Dendritic cell treated with granulocyte-macrophage colony-stimulating factor and Interleukin-4, amounts not matched to agents 40 ng/mL and 50 ng/mL, for 4 days (primary cell): ENCODE measurements around the gene PPM1L.
"Not testable (repeated sequence)": the region's sequence is repeated elsewhere in the genome, so short reads cannot be mapped to it uniquely, and the experiment has no call there.

ENCODE experiments used
- H3K27ac Mint-ChIP-seq: one replicate; pipeline ENCODE4 v1.8.0; 2022; ENCODE audit warnings: mild to moderate bottlenecking, mixed read lengths
- H3K27me3 Mint-ChIP-seq: one replicate; pipeline ENCODE4 v1.8.0; 2022; ENCODE audit warnings: mild to moderate bottlenecking, mixed read lengths
- H3K36me3 Mint-ChIP-seq: one replicate; pipeline ENCODE4 v1.8.0; 2022; ENCODE audit warnings: low read depth, mixed read lengths
- H3K4me1 Mint-ChIP-seq: one replicate; pipeline ENCODE4 v1.8.0; 2022; ENCODE audit warnings: low read depth, mixed read lengths
- H3K4me3 Mint-ChIP-seq: one replicate; pipeline ENCODE4 v1.8.0; 2022; ENCODE audit warnings: mild to moderate bottlenecking, moderate library complexity, mixed read lengths
- H3K9me3 Mint-ChIP-seq: one replicate; pipeline ENCODE4 v1.8.0; 2022; ENCODE audit warnings: mixed read lengths
- intact Hi-C: fragments of 100-400 bp; cut with micrococcal nuclease; formaldehyde crosslinking; loops from one replicate; pipeline ENCODE4 v1.15.0; 2022

The PPM1L gene

GRCh38 chr3:160987982-160988964 is 232.2 kb downstream of the PPM1L start:
- intact Hi-C loops = no loop called here
- Mint-ChIP-seq H3K36me3 (peaks cover 32% of the 10 kb centered on the region), H3K27me3 (no peaks in the 10 kb centered on the region), H3K4me3 (no peak overlapping the region), H3K27ac (no peak overlapping the region), H3K9me3 (peaks cover 17% of the 10 kb centered on the region), H3K4me1 (peaks cover 8% of the 10 kb centered on the region)

GRCh38 chr3:160990446-160990845 is 234.4 kb downstream of the PPM1L start:
- no peak overlapping the region for H3K4me3 Mint-ChIP-seq

GRCh38 chr3:160992712-160993111 is 236.7 kb downstream of the PPM1L start:
- Mint-ChIP-seq H3K9me3 (peaks cover 5% of the 10 kb centered on the region), H3K27ac (no peak overlapping the region), H3K4me3 (no peak overlapping the region), H3K4me1 (peaks cover 11% of the 10 kb centered on the region), H3K27me3 (no peaks in the 10 kb centered on the region), H3K36me3 (peaks cover 36% of the 10 kb centered on the region)
- intact Hi-C loops = no loop called here

More at GRCh38 chr3:160990446-160990845, 234.4 kb downstream of the PPM1L start:
- Mint-ChIP-seq H3K27me3 (no peaks in the 10 kb centered on the region), H3K36me3 (peaks cover 33% of the 10 kb centered on the region), H3K9me3 (peaks cover 9% of the 10 kb centered on the region), H3K27ac (no peak overlapping the region), H3K4me1 (peaks cover 8% of the 10 kb centered on the region)
- intact Hi-C loops = no loop called here

DNA sequence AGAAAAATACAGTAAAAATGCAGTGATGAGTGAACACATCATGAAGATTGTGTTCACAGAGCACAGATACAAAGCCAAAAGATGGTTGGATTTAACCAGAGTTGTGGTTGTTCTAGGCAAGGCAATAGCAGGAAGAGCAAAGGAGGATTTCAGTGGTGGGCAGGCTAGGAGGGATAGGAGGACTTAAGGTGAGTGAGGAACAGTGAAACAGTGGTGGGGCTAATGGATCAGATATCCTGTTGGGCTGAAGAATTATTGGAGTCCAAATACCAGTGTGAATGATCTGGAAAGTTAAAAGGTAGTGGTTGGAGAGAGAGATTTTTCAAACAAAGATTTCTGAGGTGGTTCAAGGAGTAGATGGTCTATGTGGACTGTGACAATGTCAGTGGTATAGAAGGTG is 240.8 kb downstream of the PPM1L start:
- Mint-ChIP-seq H3K27me3 (no peaks in the 10 kb centered on the region), H3K4me3 (no peak overlapping the region), H3K4me1 (peaks cover 5% of the 10 kb centered on the region), H3K27ac (no peak overlapping the region), H3K36me3 (peaks cover 43% of the 10 kb centered on the region), H3K9me3 (no peaks in the 10 kb centered on the region)
- intact Hi-C loops = no loop called here

DNA sequence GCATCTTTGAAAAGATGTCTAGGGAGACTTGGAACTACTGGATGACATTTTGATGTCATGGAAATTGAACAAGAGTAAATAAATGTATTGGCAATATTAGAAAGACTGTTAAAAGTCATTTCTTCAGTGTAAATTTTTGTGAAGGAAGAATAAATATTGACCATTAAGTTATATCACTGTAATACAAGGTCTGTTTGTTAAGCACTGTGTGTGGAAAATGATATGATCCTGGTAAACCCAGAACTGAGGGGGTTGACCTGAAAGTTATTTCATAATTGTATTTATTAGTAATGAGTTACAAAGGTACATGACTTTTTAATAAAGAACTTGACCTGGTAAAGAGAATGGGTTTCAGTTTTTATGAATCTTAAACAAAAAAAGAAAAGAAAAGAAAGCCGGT is 242.6 kb downstream of the PPM1L start:
- Mint-ChIP-seq H3K4me3 (no peak overlapping the region), H3K4me1 (peaks cover 5% of the 10 kb centered on the region), H3K9me3 (no peaks in the 10 kb centered on the region), H3K27ac (no peak overlapping the region), H3K36me3 (peaks cover 32% of the 10 kb centered on the region), H3K27me3 (no peaks in the 10 kb centered on the region)
- intact Hi-C loops = no loop called here

- Mint-ChIP-seq H3K27ac (no peak overlapping the region), H3K27me3 (no peaks in the 10 kb centered on the region), H3K9me3 (no peaks in the 10 kb centered on the region), H3K36me3 (peaks cover 27% of the 10 kb centered on the region), H3K4me1 (peaks cover 5% of the 10 kb centered on the region), H3K4me3 (no peak overlapping the region)
- intact Hi-C loops = no loop called here
These were observed 243.2 kb downstream of the PPM1L start for GRCh38 chr3:160999274-160999673.

DNA sequence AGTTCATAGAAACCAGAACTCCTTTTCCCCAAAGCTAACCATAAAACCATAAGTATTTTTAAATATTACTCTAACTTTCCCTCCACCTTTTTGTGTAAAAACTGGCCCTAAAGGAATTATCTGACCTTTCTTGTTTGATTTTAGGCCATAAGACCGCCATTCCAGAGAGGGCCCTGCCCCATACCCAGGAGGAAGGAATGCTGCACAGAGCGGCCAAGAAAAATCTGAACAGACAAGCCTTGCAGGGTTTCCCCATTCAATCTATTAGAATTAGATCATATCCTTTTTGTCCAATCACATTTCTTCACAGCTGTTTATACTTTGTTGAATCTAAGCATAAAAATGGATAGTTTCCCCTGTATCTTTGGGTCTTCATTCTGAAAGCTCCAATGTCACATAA is 252.1 kb downstream of the PPM1L start:
- Mint-ChIP-seq H3K36me3 (peaks cover 33% of the 10 kb centered on the region), H3K27ac (no peak overlapping the region), H3K27me3 (no peaks in the 10 kb centered on the region), H3K4me3 (no peak overlapping the region), H3K9me3 (no peaks in the 10 kb centered on the region), H3K4me1 (peaks cover 7% of the 10 kb centered on the region)
- intact Hi-C loops = no loop called here

GRCh38 chr3:161010151-161010550 is 254.1 kb downstream of the PPM1L start:
- H3K4me1 Mint-ChIP-seq, H3K4me3 Mint-ChIP-seq, H3K27ac Mint-ChIP-seq, intact Hi-C loops, H3K27me3 Mint-ChIP-seq, H3K9me3 Mint-ChIP-seq: not testable (repeated sequence)
- H3K36me3 Mint-ChIP-seq = peaks cover 38% of the 10 kb centered on the region

- H3K4me3 Mint-ChIP-seq = no peak overlapping the region
- intact Hi-C loops = no loop called here
- H3K4me1 Mint-ChIP-seq = peaks cover 13% of the 10 kb centered on the region
- no peak overlapping the region for H3K27ac Mint-ChIP-seq
- peaks cover 9% of the 10 kb centered on the region for H3K9me3 Mint-ChIP-seq
- peaks cover 21% of the 10 kb centered on the region for H3K36me3 Mint-ChIP-seq
- no peaks in the 10 kb centered on the region for H3K27me3 Mint-ChIP-seq
These were observed 259.1 kb downstream of the PPM1L start for GRCh38 chr3:161014843-161015749.

DNA sequence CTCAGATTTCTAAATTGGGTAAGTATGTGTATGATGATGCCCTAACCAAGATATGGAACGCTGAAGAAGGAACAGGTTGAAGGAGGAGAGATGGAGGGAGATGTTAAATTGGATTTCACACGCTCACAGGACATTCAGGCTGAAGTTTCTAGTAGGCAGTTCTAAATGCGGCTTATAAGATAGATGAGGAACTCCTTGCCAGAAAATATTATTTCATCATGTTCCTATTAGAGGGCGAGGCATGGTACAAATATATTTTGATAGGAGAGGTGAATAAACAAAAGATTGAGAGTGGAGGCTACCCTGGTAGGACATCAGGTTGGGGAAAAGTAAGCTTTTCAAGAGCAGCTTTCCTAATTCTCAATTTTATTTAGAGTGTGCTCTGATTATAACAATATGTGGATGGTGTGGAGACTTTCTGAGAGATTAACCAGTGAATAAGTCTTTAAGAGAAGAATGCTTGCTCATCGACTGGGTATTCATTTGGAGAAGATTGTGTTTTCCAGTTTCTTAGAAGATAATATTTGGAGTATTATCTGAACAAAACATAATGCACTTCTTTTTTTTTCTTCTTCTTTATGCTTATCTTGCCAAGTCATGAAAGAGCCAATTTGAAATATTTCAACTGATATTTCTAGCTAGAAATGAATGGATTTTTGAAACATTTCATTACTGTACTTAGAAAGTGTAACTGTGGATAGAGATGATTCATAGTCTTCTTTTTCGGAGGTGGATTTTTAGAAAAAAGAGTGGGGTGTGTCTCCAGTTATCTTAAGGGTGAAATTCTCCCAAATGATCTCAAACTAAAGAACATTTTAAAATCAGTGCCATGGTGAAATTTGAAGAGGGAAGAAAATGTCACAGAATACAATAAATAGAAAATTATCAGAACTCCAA is 260.6 kb downstream of the PPM1L start:
- H3K9me3 Mint-ChIP-seq = peaks cover 22% of the 10 kb centered on the region
- no peak overlapping the region for H3K4me3 Mint-ChIP-seq
- no peak overlapping the region for H3K27ac Mint-ChIP-seq
- peaks cover 21% of the 10 kb centered on the region for H3K4me1 Mint-ChIP-seq
- intact Hi-C loops = loop anchor here (1.0 kb wide), 1 partner anchor 7 kb away; no protein-coding TSS in a partner anchor
- no peaks in the 10 kb centered on the region for H3K27me3 Mint-ChIP-seq
- H3K36me3 Mint-ChIP-seq = peaks cover 27% of the 10 kb centered on the region

- H3K36me3 Mint-ChIP-seq = peaks cover 33% of the 10 kb centered on the region
- intact Hi-C loops = loop anchor here (1.0 kb wide), 1 partner anchor 9 kb away; no protein-coding TSS in a partner anchor
- no peak overlapping the region for H3K27ac Mint-ChIP-seq
- peaks cover 32% of the 10 kb centered on the region for H3K9me3 Mint-ChIP-seq
- H3K27me3 Mint-ChIP-seq = no peaks in the 10 kb centered on the region
- H3K4me3 Mint-ChIP-seq = no peak overlapping the region
- peaks cover 21% of the 10 kb centered on the region for H3K4me1 Mint-ChIP-seq
These were observed 261.9 kb downstream of the PPM1L start for GRCh38 chr3:161017971-161018370.

DNA sequence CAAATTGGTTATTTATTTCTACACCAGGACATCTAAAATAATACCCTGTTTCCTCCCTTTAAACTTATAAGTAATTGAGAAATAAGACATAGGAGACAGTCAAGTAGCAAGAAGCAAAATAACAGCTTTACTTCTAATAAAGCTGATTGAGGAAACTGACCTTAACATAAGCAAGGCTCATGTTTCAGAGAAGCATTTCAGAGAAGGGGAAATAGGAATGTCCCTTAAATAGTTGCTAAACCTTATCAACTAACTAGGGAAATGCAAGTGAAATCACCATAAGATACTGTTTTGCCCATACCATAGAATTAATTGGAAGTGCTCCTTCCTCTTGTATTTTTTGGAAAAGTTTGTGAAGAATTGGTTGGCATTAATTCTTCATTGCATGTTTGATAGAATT is 264.2 kb downstream of the PPM1L start:
- Mint-ChIP-seq H3K27me3 (no peaks in the 10 kb centered on the region), H3K36me3 (peaks cover 40% of the 10 kb centered on the region), H3K4me3 (no peak overlapping the region), H3K9me3 (peaks cover 44% of the 10 kb centered on the region), H3K27ac (peak overlapping the region; percentile 13), H3K4me1 (peaks cover 21% of the 10 kb centered on the region)
- intact Hi-C loops = no loop called here

- Mint-ChIP-seq H3K27ac (no peak overlapping the region), H3K36me3 (peaks cover 63% of the 10 kb centered on the region), H3K4me1 (peaks cover 45% of the 10 kb centered on the region), H3K27me3 (no peaks in the 10 kb centered on the region), H3K9me3 (peaks cover 30% of the 10 kb centered on the region), H3K4me3 (no peak overlapping the region)
- intact Hi-C loops = no loop called here
These were observed 269.9 kb downstream of the PPM1L start for GRCh38 chr3:161025911-161026310.
